TTC549 (cell line): ENCODE data around the gene UBE2H.
"Not testable (repeated sequence)": the region's sequence is repeated elsewhere in the genome, so short reads cannot be mapped to it uniquely, and the experiment has no call there.

Experiments
- FAIRE-seq: peaks from 2 replicates; lab custom pipeline; 2012; peaks lifted over from hg19 to GRCh38; lab: Jason Lieb, UNC

Gene UBE2H

DNA sequence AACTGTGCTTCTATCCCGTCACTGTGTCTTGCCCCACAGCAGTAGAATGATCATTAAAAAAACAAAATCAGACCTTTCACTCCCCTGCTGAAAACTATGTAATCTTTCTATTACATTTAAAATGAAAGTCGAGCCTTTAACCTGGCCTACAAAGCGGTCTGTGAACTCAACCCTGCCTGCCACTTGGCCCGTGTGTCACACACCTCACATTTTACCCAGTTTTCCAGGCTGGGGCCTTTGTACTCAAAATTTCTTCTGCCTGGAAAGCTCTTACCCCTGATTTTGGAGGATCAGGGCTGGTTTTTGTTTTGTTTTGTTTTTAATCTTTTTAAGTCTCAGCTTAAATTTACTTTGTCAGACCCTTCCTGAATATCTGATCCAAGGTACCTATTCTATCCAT lies 82.1 kb downstream of the UBE2H start:
- FAIRE-seq: no peak

DNA sequence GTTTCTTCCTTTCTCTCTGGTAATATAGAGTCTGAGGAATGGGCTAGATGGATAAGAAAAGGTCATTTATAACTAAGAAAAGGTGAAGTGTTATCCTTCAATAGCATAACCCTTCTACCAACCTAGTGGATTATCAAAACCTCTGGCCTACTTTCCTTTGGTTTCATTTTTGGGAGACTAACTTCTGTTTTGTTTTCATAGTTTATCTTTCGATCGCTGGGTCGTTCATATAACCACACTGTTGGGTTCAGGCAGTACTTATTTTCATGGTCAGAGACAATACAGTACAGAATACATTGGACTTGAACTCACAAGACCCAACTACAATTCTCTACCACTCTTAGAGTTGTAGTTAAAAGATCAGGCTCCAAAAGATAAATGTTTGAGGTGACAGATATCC lies 86.5 kb downstream of the UBE2H start:
- FAIRE-seq: no peak

DNA sequence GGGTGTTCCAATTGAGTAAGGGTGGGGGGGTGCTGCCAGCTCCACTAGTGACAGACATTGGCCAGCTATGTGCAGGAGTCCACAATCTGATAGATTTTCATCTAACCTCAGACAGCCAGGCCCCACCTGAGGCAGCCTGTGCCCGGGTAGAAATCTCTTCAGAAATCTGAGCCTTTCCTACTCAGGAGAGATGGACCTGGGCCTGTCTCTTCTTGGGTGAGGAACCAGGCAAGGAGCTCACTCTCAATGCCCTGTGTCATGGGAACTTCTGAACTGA lies 86.9 kb downstream of the UBE2H start:
- FAIRE-seq: no peak

DNA sequence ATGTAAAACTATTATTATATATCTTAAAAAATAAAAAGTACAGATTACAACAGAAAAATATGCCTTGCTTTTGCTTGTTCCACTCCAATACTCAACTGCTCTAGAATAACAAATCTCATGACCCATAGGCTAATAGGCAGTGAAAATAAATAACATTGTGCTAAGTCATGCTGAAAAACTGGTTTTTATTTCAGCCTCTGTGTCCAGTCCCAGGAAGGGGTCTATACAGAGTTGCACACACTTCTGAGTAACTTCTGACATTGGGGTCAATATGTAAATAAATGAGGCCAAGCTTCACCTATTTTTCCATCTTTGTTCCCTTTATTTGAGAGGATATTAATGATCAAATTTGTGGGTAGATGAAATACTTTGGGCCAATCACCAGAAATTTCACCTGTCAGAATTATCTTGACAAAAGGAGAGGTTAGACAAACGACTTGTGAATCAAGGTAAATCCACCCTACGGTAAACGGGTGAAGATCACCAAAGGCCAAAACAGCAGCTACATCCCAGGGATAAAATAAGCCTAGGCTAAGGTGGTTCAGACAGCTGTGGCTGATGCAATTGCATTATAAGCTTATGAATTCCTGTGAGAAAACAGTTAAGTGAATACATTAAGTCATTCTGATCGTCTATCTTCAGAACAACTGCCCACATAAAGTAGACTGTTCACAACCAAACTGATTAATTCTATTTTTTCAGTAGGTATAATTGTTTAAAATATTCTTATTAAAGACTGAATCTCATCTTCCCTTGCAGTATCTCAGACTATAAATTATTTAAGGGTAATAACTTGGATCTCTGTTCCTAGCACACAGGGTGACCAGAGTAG lies 87.5 kb downstream of the UBE2H start:
- no peak for FAIRE-seq

DNA sequence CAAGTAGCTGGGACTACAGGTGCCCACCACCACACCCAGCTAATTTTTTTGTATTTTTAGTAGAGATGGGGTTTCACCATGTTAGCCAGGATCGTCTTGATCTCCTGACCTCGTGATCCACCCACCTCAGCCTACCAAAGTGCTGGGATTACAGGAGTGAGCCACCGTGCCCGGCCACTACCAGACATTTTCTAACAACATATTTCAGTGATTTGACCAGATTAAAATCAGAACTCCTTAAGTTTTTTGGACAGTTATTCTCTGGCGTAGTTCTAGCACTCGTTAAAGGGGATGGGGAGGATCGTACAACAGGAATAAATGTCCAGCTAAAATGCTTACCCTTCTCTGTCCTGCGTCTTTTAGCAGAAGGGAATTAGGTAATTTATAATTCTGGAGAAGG lies 88.1 kb downstream of the UBE2H start:
- FAIRE-seq: not testable (repeated sequence)

DNA sequence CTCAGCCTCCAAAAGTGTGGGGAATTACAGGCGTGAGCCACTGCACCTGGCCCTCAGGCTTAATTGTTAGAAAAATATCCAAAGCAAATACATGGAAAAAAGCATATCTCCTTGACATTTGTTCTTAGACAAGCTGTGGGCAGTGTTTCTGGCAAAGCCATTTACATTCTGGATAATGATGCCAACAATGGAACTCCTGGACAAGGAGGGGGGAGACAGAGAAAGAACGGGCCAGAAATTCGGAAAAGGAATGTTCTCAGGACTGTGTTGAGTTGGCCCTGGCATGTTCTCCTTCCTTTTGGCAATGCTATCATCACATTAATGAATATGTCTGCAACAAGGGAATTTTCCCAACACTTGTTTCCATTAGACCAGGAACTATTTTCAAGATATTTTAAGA lies 88.7 kb downstream of the UBE2H start:
- FAIRE-seq: no peak

DNA sequence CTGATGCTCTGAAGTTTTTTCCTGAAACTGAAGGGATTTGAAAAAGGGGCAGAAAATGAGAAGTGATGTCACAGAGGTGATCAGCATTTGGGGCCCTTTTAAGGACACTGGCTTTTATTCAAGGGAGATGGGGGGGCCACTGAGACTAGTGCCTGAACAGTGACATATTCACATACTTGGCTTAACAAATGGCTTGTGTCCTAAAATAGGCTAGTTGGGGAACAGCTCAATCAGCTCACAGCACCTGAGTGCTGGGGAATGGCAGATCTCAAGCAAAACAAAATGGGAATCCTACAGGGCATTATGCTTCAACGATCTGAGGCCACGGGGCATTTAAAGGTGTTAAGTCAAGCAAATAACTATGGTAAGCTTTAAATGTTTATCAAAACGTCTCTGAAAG lies 90.1 kb downstream of the UBE2H start:
- FAIRE-seq: no peak

DNA sequence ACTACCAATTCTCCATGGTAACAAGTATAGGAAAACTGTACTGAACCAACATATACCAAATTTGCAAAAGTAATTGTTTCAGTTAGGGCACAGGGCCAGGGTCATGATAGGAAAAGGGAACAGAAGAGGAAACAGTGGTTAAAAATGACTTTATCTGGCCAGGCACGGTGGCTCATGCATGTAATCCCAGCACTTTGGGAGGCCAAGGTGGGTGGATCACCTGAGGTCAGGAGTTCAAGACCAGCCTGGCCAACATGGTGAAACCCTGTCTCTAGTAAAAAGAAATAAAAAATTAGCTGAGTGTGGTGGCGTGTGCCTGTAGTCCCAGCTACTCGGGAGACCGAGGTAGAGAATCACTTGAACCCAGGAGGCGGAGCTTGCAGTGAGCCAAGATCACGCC lies 92.0 kb downstream of the UBE2H start:
- FAIRE-seq: not testable (repeated sequence)

DNA sequence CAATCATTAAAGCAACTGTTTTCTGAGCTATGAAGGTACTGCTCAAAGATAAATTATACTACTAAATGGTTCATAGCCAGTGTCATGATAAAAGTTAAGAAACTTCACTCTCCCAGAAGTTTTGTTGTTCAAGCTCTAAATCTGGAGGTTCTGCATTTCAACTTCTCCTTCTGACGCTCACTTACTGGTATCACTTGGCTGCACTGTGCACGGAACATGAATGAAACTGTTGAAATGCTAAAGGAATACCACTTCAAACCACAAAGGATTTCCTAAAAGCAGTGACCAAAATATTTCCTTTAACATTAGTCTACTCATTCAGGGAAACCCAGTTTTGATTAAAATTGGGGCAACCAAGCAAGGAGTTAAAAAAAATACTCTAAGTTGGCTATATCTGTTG lies 93.6 kb downstream of the UBE2H start:
- FAIRE-seq: no peak

DNA sequence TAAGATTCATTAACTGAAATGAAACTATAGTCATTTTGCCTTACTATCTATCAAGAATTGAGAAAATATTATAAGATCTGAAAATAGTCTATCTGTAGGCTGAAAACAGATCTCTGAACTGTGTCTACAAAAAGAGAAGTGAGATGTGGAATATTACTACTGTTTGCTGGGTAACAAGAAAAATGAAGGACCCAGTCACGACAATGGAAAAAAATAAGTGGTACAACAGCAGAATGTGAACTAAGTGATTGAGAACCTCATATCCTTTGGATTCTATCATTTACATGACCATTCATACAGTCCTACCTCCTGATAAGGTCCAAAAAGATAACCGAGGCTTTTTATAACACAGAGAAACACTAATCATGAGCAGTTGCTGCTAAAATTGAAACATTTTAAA lies 94.3 kb downstream of the UBE2H start:
- no peak for FAIRE-seq

DNA sequence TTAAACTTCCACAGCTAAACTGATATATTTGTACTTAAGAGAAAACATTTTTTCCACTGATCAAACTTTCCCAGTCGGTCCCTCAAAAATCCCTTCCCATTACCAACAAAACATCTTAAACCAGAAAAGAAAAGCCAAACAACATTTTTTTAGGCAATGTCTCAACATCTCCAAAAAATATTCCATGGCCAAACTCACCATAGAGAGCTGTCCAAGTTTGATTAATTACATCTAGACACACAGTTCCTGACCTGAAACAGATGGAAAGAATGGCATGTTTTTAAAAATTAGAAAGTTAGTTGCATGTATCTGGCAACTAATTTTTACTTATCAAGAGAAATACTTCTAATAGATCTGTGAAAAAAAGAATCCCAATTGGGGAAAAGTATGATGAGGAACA lies 95.4 kb downstream of the UBE2H start:
- no peak for FAIRE-seq

DNA sequence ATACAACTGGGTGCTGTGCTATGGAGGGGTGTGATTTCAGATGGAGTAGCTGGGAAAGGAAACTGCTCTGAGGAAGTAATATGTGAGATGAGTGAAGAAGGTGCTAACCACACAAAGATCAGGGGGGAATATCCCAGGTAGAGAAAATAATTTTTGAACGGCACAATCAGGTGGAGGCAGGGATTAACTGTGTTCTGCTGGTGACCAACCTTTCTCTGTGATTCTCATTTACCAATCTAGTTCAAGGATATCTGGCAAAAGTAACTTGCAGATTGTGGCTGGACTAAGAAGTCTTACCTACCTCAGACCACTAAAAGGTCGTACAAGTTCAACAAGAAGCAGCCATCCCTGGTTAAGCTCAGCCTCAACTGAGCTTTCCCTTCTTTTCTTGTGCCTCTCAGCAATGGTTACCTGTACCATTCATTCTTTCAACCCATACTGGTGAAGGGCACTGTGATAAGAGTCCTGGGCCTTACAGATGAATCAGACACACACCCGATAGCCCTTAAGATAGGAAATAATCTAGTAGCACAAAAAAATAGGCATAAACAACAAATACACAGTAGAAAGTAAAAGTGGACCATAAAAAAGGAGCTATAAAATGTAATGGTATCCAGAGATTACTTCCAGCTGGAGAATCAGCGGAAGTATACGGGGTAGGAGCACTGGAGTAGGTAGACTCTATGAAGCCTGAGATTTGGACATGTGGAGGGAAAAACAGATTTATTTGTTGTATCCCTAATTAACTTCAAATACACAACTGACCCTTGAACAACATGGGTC lies 96.6 kb downstream of the UBE2H start:
- FAIRE-seq: no peak

DNA sequence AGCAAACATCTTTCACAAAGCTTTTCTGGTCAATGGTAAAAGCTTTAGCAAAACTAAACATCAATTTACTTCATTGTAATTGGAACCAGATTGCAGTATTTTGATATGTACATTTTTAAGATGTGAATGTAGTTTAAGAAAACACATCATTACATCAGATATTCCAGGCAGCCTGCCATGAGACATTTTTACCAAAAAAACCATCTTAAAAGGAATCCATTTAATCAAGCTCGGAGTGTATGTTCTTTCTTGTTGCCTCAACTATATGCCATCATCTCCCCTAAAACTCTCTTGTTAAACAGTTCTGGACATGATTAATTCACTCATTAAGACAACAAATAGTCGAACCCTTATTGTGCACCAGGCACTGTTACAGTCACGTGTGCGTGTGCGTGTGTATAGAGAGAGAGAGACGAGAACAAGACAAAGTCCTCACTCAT lies 97.5 kb downstream of the UBE2H start:
- FAIRE-seq: no peak

DNA sequence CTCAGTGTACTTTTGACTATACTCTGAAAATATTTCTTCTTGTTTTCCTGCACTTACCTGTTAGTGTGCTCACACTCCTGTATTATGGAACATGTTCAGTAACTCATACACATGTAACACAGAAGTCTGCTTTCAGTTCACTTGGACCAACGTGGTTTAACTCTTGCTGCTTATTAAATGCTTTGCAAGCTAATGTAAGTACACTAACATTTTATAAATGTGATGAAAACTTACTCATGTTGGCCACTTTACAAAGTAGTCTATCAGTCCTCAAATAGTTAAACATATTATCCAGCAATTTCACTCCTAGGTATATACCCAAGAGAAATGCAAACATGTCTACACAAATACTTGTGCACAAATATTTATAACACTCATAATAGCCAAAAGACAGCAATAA lies 98.4 kb downstream of the UBE2H start:
- FAIRE-seq: no peak

DNA sequence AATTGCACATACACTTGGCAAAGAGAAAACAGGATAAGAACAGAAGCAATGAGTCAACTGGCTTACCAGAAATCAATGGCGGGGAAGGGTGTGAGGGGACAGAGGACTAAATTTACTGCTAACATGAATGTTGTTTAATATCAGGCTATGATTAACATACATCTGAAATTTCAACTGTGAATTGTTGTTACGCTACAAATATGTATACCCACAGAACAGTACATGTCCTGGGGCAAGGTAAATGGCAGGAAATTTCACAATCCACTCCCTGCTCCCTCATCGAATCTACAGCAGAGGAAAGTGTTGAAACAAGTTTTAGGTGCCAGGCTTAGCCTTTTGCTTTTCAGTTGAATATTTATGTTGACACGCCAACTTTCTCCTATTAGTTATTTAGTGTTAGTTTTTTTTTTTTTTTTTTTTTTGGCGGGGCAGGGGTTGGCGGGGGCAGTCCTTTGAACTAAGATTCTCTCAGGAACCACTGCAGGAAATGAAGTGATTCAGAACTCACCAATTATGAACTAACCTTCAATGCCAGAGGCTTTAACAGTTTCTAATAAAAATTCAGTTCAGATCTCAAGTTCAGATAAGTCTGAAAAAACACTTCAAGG lies 99.0 kb downstream of the UBE2H start:
- FAIRE-seq: no peak

DNA sequence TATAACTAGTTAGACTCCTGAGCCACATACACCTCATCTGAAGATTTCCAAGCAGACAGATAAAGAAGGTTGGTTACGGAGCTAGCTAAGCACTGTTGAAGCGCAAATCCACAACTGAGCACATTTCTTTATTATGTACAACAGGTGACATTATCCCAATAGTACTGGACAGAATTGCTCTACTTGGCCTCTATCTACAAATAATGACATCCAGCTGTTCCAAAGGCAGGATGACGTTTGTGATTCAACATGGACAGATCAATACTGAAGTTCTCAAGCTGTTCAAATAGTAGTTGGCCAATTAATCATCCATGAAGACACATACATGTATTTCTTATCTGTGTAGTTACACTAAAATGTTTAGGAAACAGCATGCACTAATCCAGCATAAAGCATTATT lies 101.0 kb downstream of the UBE2H start:
- no peak for FAIRE-seq

DNA sequence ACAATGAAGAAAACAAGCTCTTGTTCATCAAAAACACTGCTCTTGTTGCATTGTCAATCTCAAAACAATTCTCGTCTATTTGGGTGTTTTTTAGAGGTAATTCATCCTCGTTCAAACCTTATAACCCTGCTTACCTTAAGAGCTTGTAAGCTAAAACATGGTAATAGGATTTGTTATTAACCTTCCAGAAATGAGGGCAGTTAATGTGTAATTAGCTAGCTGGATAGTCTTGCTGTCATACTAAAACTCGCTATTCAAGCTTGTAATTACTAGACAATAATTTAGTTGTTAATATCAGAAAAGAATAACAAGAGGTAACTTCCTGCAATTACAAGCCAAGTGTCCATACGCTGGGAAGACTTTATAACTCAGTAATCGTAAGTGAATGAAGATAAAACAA lies 101.6 kb downstream of the UBE2H start:
- no peak for FAIRE-seq

DNA sequence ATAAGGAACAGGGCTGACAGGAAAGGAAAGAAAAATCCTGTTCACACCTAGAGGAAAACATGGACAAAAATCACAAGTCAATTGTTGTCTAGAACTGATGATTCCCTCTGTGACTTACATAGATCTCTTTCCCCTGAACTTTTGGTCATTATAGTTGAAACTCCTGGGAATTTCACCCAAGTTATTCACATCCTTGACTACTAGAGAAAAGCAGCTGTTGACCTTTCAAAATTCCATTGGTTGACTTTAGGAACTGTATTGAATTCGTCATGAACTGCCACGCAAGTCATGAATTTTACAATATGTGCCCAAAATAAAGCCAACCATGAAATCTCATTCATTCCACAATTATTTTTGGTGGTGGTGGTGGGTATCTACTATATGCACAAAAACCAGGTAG lies 104.3 kb downstream of the UBE2H start:
- FAIRE-seq: no peak

DNA sequence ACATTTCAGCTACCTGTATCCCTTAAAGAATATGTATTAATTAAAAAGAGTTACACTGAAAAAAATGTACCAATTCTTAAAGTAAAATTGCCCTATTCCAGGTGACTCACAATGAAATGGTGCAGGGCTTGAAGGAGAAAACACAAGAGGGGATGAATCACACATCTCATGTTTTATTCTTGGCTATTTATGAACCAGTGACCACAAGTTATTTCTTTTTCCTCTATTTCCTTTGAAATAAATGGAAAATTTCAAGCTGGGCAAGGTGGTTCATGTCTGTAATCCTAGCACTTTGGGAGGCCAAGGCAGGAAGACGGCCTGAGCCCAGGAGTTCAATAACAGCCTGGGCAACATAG lies 106.8 kb downstream of the UBE2H start:
- FAIRE-seq: no peak

DNA sequence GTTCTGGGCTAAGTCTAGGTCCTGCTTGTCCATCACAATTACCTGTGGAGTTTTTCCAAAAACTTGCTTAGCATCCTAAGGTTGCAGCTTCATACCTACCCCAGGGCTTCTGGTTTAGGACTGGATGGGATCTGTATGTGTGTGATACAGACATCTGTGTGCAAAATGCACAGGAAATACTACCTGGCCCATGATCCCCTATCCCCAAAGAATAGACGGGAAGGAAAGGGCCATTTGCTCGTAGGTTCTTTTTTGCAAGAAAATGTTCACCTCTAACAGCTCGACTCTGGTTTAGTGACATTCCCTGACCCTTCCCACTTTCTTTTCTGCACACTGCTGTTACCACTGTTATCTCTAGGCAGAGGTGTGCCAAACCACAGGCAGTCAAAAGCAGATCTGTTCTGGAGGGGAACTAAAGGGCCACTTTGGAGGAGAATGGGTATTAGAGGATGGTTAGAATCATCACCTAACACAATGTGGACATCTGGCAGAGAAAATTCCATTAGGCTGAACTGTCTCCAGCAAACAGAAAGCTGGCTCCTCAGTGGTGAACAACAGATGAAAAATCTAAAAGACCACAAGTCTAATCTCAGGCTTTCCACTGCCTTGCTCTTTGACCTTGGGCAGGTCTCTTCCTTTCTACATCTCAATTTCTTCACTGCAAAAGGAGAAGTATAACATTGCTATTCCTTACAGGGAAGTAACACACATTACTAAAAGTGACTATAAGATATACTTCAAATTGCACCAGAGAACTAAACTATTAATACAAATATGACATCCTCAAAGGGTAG lies 107.4 kb downstream of the UBE2H start:
- no peak for FAIRE-seq

DNA sequence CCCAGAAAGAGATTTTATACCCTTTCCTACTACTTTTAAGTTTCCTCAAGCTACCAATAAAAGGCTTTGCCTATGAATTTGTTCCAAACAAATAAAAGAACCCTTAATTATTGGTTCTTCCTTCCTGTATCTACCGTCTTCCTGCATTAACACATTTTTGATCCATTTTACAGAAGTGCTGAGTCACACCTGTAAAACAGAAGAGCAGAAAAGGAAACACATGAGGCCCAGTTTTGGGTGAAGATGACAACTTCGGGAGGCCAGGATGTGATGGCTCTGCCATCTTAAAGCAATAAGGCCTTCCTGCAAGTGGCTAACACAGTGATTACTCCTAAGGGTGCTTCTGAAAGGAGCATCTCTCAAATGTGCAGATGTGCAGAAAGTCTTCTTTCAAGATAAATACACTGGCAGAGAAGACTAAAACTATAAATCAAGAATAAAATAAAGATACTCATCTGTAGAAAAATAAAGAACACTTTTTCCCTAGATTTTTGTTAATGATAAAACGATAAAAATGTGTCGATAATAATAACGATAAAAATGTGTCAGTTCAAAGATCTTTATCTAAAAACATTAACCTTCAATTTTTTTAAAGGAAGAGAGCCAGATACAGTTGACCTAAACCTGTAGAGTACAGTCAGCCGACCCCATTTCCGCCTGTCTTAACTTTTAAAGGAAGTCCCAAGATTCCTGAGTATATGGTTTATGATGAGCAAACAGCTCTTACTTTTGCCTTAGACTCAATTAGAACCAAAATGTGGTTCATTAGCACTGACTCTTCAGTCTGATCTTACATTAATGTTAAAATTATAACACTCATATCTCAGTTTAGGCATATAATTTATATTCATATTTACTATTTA lies 108.6 kb downstream of the UBE2H start:
- FAIRE-seq: no peak

DNA sequence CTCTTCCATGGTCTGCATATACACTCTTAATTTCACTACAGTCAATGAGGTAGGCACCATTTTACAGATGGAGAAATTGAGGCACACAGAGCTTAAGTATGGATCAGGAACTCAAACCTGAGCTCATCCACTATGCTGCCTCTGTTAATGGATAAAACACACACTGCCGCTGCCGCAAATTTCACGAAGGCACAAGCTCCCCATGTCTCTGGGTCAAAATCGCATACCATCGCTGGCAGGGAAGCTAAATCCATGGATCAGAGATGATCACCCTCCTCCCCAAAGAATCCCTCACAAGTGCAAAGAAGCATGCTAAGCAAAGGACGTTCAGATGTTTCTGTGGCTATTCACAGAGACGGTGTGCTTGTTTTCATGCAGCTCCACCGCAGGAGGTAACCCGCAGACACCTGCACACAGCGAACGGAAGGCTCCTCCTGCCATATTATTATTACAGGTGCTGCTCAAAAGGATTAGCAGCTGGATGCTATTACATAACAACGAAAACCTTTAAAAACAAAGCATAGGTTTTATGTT lies 109.3 kb downstream of the UBE2H start:
- FAIRE-seq: no peak
